Nephron progenitor cell (in vitro differentiated cells): ENCODE results near the gene NPAS3.
A peak's percentile ranks its signal among the peaks of the same experiment; 100 is the strongest.

ENCODE experiments used
- DNase-seq: peaks from one replicate; pipeline ENCODE4 v3.0.0; 2021
- H3K27ac Mint-ChIP-seq: 2 replicates; pipeline ENCODE4 v1.8.0; 2021; ENCODE audit warnings: mild to moderate bottlenecking, moderate library complexity, mixed read lengths
- H3K27me3 Mint-ChIP-seq: 2 replicates; pipeline ENCODE4 v1.8.0; 2021; ENCODE audit warnings: mild to moderate bottlenecking, low read depth, mixed read lengths; ENCODE audit not compliant: poor library complexity
- H3K36me3 Mint-ChIP-seq: 2 replicates; pipeline ENCODE4 v1.8.0; 2021; ENCODE audit warnings: low read depth, mixed read lengths
- H3K4me1 Mint-ChIP-seq: 2 replicates; pipeline ENCODE4 v1.8.0; 2021; ENCODE audit warnings: mixed read lengths
- H3K4me3 Mint-ChIP-seq: 2 replicates; pipeline ENCODE4 v1.8.0; 2021; ENCODE audit warnings: mild to moderate bottlenecking, moderate library complexity, mixed read lengths
- H3K9me3 Mint-ChIP-seq: 2 replicates; pipeline ENCODE4 v1.8.0; 2021; ENCODE audit warnings: mild to moderate bottlenecking, moderate library complexity, mixed read lengths
- TF ChIP-seq, protein P1 (sequence below): fragments of 200-600 bp; sonication (generic); IDR thresholded peaks from 2 replicates; pipeline ENCODE4 v1.5.0; 2021; ENCODE audit warnings: antibody characterized with exemption

NPAS3 gene

GRCh38 chr14:33589334-33589733 lies 650.7 kb downstream of the NPAS3 start:
- no peak overlapping the region for H3K27ac Mint-ChIP-seq
- TF ChIP-seq, protein P1, sequence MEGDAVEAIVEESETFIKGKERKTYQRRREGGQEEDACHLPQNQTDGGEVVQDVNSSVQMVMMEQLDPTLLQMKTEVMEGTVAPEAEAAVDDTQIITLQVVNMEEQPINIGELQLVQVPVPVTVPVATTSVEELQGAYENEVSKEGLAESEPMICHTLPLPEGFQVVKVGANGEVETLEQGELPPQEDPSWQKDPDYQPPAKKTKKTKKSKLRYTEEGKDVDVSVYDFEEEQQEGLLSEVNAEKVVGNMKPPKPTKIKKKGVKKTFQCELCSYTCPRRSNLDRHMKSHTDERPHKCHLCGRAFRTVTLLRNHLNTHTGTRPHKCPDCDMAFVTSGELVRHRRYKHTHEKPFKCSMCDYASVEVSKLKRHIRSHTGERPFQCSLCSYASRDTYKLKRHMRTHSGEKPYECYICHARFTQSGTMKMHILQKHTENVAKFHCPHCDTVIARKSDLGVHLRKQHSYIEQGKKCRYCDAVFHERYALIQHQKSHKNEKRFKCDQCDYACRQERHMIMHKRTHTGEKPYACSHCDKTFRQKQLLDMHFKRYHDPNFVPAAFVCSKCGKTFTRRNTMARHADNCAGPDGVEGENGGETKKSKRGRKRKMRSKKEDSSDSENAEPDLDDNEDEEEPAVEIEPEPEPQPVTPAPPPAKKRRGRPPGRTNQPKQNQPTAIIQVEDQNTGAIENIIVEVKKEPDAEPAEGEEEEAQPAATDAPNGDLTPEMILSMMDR = no peak
- peaks cover 40% of the 10 kb centered on the region for H3K4me1 Mint-ChIP-seq
- H3K4me3 Mint-ChIP-seq = no peak overlapping the region
- peaks cover 2% of the 10 kb centered on the region for H3K27me3 Mint-ChIP-seq
- no peaks in the 10 kb centered on the region for H3K9me3 Mint-ChIP-seq
- H3K36me3 Mint-ChIP-seq = no peaks in the 10 kb centered on the region
- DNase-seq = no peak

- TF ChIP-seq, protein P1 = no peak
- no peak overlapping the region for H3K4me3 Mint-ChIP-seq
- no peak for DNase-seq
Measured at GRCh38 chr14:33590891-33591630, 652.4 kb downstream of the NPAS3 start.

GRCh38 chr14:33592297-33592696 lies 653.6 kb downstream of the NPAS3 start:
- DNase-seq = no peak
- Mint-ChIP-seq H3K27me3 (peaks cover 5% of the 10 kb centered on the region), H3K4me1 (peaks cover 49% of the 10 kb centered on the region), H3K9me3 (no peaks in the 10 kb centered on the region), H3K27ac (no peak overlapping the region), H3K36me3 (no peaks in the 10 kb centered on the region), H3K4me3 (no peak overlapping the region)
- TF ChIP-seq, protein P1 = no peak

More at GRCh38 chr14:33590891-33591630, 652.4 kb downstream of the NPAS3 start:
- H3K27ac Mint-ChIP-seq = peak overlapping the region; percentile 7
- no peaks in the 10 kb centered on the region for H3K36me3 Mint-ChIP-seq
- H3K9me3 Mint-ChIP-seq = no peaks in the 10 kb centered on the region
- H3K27me3 Mint-ChIP-seq = peaks cover 5% of the 10 kb centered on the region
- peaks cover 37% of the 10 kb centered on the region for H3K4me1 Mint-ChIP-seq

GRCh38 chr14:33596211-33597080 lies 657.8 kb downstream of the NPAS3 start:
- TF ChIP-seq, protein P1 = no peak
- DNase-seq = no peak
- Mint-ChIP-seq H3K36me3 (no peaks in the 10 kb centered on the region), H3K4me1 (peaks cover 23% of the 10 kb centered on the region), H3K9me3 (no peaks in the 10 kb centered on the region), H3K27ac (no peak overlapping the region), H3K27me3 (peaks cover 5% of the 10 kb centered on the region), H3K4me3 (no peak overlapping the region)

DNA sequence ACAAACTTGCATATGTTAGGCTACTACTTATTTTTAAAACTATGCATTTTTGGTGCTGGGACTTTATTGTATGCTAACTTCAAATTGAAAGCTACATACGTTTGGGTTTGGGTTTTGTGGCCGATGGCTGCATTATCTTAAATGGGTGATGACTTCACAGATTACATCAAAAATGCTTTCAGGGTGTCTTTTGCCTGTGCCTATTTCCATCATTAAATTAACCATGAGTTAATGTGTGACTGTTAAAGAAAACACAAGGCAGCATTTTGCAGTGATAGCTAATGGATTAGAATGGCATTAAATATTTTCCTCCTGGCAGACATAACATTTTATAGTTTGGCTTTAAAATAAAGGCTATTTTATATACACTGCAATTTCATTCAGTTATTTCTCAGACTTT lies 659.9 kb downstream of the NPAS3 start:
- no peaks in the 10 kb centered on the region for H3K36me3 Mint-ChIP-seq
- no peak overlapping the region for H3K27ac Mint-ChIP-seq
- no peak overlapping the region for H3K4me3 Mint-ChIP-seq
- TF ChIP-seq, protein P1 = no peak
- H3K27me3 Mint-ChIP-seq = peaks cover 5% of the 10 kb centered on the region
- DNase-seq = no peak
- H3K4me1 Mint-ChIP-seq = peaks cover 14% of the 10 kb centered on the region
- no peaks in the 10 kb centered on the region for H3K9me3 Mint-ChIP-seq
